Gastrocnemius medialis (tissue), 4 donors: ENCODE data around the gene SETD1A. TPM values are rescaled to one million over a fixed set of nuclear protein-coding genes. Genes with fewer than 3 reads are reported as not detected.

Experiments
- ATAC-seq, 2 donors: fragments of 150-250 bp; one replicate each; pipeline ENCODE4 v1.9.1; 2016
- DNase-seq, 2 donors: peaks; one replicate each; pipeline ENCODE4 v3.0.0-alpha.2; 2019
- H3K27ac ChIP-seq, 4 donors: fragments of 200-600 bp; sonication (generic); 1 replicate in 1 of 4; 2 replicates in 3 of 4; pipeline ENCODE4 v1.5.1; 2016 to 2018; ENCODE audit warnings: mild to moderate bottlenecking in 2 of 4, moderate library complexity in 1 of 4
- H3K27me3 ChIP-seq, 3 donors: fragments of 200-600 bp; sonication (generic) in 2 of 3; 1 replicate in 1 of 3; 2 replicates in 2 of 3; pipeline versions ENCODE4 v1.5.1 to v1.6.0; 2016 to 2019; ENCODE audit warnings: mild to moderate bottlenecking in 1 of 3, moderate library complexity in 1 of 3
- H3K36me3 ChIP-seq, 2 donors: fragments of 200-600 bp; sonication (generic) in 1 of 2; one replicate each; pipeline ENCODE4 v1.5.1; 2017 to 2018
- H3K4me1 ChIP-seq, 2 donors: fragments of 200-600 bp; sonication (generic) in 1 of 2; one replicate each; pipeline ENCODE4 v1.5.1; 2016 to 2017; ENCODE audit warnings: mild to moderate bottlenecking in 2 of 2
- H3K4me3 ChIP-seq, 4 donors: fragments of 200-600 bp; sonication (generic) in 3 of 4; 1 replicate in 1 of 4; 2 replicates in 3 of 4; pipeline ENCODE4 v1.5.1; 2016 to 2019; ENCODE audit warnings: mild to moderate bottlenecking in 2 of 4
- H3K9me3 ChIP-seq, 3 donors: fragments of 200-600 bp; sonication (generic) in 2 of 3; 1 replicate in 1 of 3; 2 replicates in 2 of 3; pipeline ENCODE4 v1.5.1; 2016 to 2019
- CTCF ChIP-seq, 5 experiments: fragments of 450-650 bp in 3 of 5; fragments of 200-600 bp in 2 of 5; sonication (generic) in 2 of 5; IDR thresholded peaks in 4 of 5; conservative IDR thresholded peaks in 1 of 5; 1 replicate in 4 of 5; 2 replicates in 1 of 5; pipeline ENCODE4 v1.5.1; 2016 to 2019; ENCODE audit warnings: antibody characterized with exemption in 5 of 5, mild to moderate bottlenecking in 3 of 5, moderate library complexity in 3 of 5
- POLR2A ChIP-seq, 2 donors: fragments of 450-650 bp; IDR thresholded peaks; one replicate each; pipeline ENCODE4 v1.6.1; 2017; ENCODE audit warnings: antibody characterized with exemption in 2 of 2, mild to moderate bottlenecking in 2 of 2, moderate library complexity in 2 of 2
- in situ Hi-C, 4 donors: fragments of 200-750 bp; cut with MboI; loops; one replicate each; pipeline versions ENCODE4 v1.15.0 to v1.8.0; 2017; ENCODE audit warnings: low sequenced_read_pairs in 4 of 4
- intact Hi-C: fragments of 100-400 bp; cut with DNase I; formaldehyde crosslinking; loops from one replicate; pipeline ENCODE4 v1.15.1; 2023; ENCODE audit warnings: low total_unique reads
- total RNA-seq, 4 donors: library from RNA; depleted of rRNA; stranded (reverse); fragments of >200 nt; gene quantifications; one replicate each; pipeline versions ENCODE4 v1.1.0 to v1.2.3, GENCODE V29; 2016

SETD1A gene
- total RNA-seq = 10 to 100 TPM in 2 of 4 donors, 1 to 10 TPM in 2; 3.8 to 15.4 (median 9.8) TPM

GRCh38 chr16:30957456-30958174 is at the start of gene SETD1A:
Gene SETD1A (plus strand): TSS chr16:30957754. CDS start chr16:30958732, 978 bp downstream.
- Histone ChIP-seq H3K9me3 (no peaks in the 10 kb centered on the region), H3K36me3 (peaks cover 9 to 36% of the 10 kb centered on the region in 2 donors), H3K4me1 (peaks cover 11 to 17% of the 10 kb centered on the region in 2 donors), H3K27me3 (no peaks in the 10 kb centered on the region), H3K27ac (peak within 1 kb of the TSS; percentile 97 to 99 (median 98)), H3K4me3 (peak within 1 kb of the TSS; percentile 70 to 94 (median 84))
- DNase-seq (peak; percentile 95), ATAC-seq (peak; percentile 92 to 93)
- intact Hi-C loops (loop anchor here (1.0 to 2.0 kb wide), 3 partner anchors 34 to 502 kb away; partner anchors contain the start of genes ARMC5, BCL7C and FBXL19), in situ Hi-C loops (loop anchor here in 1 of 4 donors (25.0 kb wide), 1 partner anchor 480 kb away; the partner anchor contains the start of genes COX6A2 and ZNF843)
- TF ChIP-seq POLR2A (IDR thresholded peaks at IDR 0.05) (peak; percentile 66 to 75), CTCF (IDR thresholded peaks at IDR 0.05 in 4 of 5, conservative IDR thresholded peaks at IDR 0.05 in 1 of 5) (peak in 2 of 5 experiments; percentile 22 to 41)

- TF ChIP-seq CTCF (IDR thresholded peaks at IDR 0.05 in 4 of 5, conservative IDR thresholded peaks at IDR 0.05 in 1 of 5) (no peak), POLR2A (IDR thresholded peaks at IDR 0.05) (no peak)
- Histone ChIP-seq H3K27me3 (no peaks in the 10 kb centered on the region), H3K4me3 (no peak overlapping the region), H3K36me3 (no peaks in the 10 kb centered on the region), H3K4me1 (no peaks in the 10 kb centered on the region), H3K27ac (no peak overlapping the region), H3K9me3 (no peaks in the 10 kb centered on the region)
- intact Hi-C loops = no loop called here
- DNase-seq (no peak), ATAC-seq (no peak)
- in situ Hi-C loops = no loop called here
Measured at GRCh38 chr16:30910427-30911029, 47.0 kb upstream of the SETD1A start.

- Histone ChIP-seq H3K4me3 (no peak overlapping the region), H3K9me3 (no peaks in the 10 kb centered on the region), H3K4me1 (no peaks in the 10 kb centered on the region), H3K36me3 (no peaks in the 10 kb centered on the region), H3K27ac (no peak overlapping the region), H3K27me3 (no peaks in the 10 kb centered on the region)
- no peak for ATAC-seq
- intact Hi-C loops (no loop called here), in situ Hi-C loops (no loop called here)
- no peak for DNase-seq
- TF ChIP-seq POLR2A (IDR thresholded peaks at IDR 0.05) = no peak
Measured at GRCh38 chr16:30912794-30913412, 44.7 kb upstream of the SETD1A start.

- H3K36me3 ChIP-seq = no peaks in the 10 kb centered on the region
- no peak overlapping the region for H3K27ac ChIP-seq
- no peak for TF ChIP-seq CTCF (IDR thresholded peaks at IDR 0.05 in 4 of 5, conservative IDR thresholded peaks at IDR 0.05 in 1 of 5)
- TF ChIP-seq POLR2A (IDR thresholded peaks at IDR 0.05) = no peak
- DNase-seq (no peak), ATAC-seq (no peak)
- H3K27me3 ChIP-seq = no peaks in the 10 kb centered on the region
- no peaks in the 10 kb centered on the region for H3K9me3 ChIP-seq
- no peak overlapping the region for H3K4me3 ChIP-seq
- in situ Hi-C loops = loop anchor here in 2 of 4 donors (5.0 kb wide), 1 partner anchor 68 kb away; no protein-coding TSS in a partner anchor
- H3K4me1 ChIP-seq = no peaks in the 10 kb centered on the region
- intact Hi-C loops = no loop called here
Measured at GRCh38 chr16:30914830-30915229, 42.7 kb upstream of the SETD1A start.

GRCh38 chr16:30918614-30919013 is 38.9 kb upstream of the SETD1A start:
- Histone ChIP-seq H3K36me3 (no peaks in the 10 kb centered on the region), H3K27ac (no peak overlapping the region), H3K27me3 (no peaks in the 10 kb centered on the region), H3K4me3 (no peak overlapping the region), H3K4me1 (peaks cover 2 to 5% of the 10 kb centered on the region in 2 donors), H3K9me3 (no peaks in the 10 kb centered on the region)
- ATAC-seq (no peak), DNase-seq (no peak)
- intact Hi-C loops (no loop called here), in situ Hi-C loops (loop anchor here in 2 of 4 donors (5.0 kb wide), 1 partner anchor 71 kb away; no protein-coding TSS in a partner anchor)
- TF ChIP-seq POLR2A (IDR thresholded peaks at IDR 0.05) = no peak
- TF ChIP-seq CTCF (IDR thresholded peaks at IDR 0.05 in 4 of 5, conservative IDR thresholded peaks at IDR 0.05 in 1 of 5) = no peak
